Type B pancreatic cell (in vitro differentiated cells): ENCODE data around the gene CHST15. TPM values are rescaled to one million over a fixed set of nuclear protein-coding genes. Genes with fewer than 3 reads are reported as not detected.
A peak's percentile ranks its signal among the peaks of the same experiment; 100 is the strongest.

Experiments
- DNase-seq: peaks from one replicate; pipeline ENCODE4 v3.0.0; 2021; ENCODE audit warnings: mixed read lengths; ENCODE audit not compliant: unreplicated experiment; ENCODE audit errors: extremely low spot score
- H3K27ac Mint-ChIP-seq: 2 replicates; pipeline ENCODE4 v1.8.0; 2021; ENCODE audit warnings: mild to moderate bottlenecking, mixed read lengths
- H3K27me3 Mint-ChIP-seq: 2 replicates; pipeline ENCODE4 v1.8.0; 2021; ENCODE audit warnings: mixed read lengths
- H3K36me3 Mint-ChIP-seq: 2 replicates; pipeline ENCODE4 v1.8.0; 2021; ENCODE audit warnings: mixed read lengths
- H3K4me1 Mint-ChIP-seq: one replicate; pipeline ENCODE4 v1.8.0; 2021; ENCODE audit warnings: mixed read lengths; ENCODE audit not compliant: unreplicated experiment
- H3K4me3 Mint-ChIP-seq: 2 replicates; pipeline ENCODE4 v1.8.0; 2021; ENCODE audit warnings: mild to moderate bottlenecking, mixed read lengths
- H3K9me3 Mint-ChIP-seq: 2 replicates; pipeline ENCODE4 v1.8.0; 2021; ENCODE audit warnings: mixed read lengths
- total RNA-seq: library from RNA; stranded (reverse); gene quantifications from 2 replicates; pipeline ENCODE4 v1.2.1, GENCODE V29; 2021; ENCODE audit warnings: low replicate concordance
- TF ChIP-seq, protein P1 (sequence below): fragments of 200-600 bp; sonication (generic); conservative IDR thresholded peaks from 2 replicates; pipeline ENCODE4 v1.5.0; 2021; ENCODE audit warnings: antibody characterized with exemption, mild to moderate bottlenecking

Gene CHST15
- total RNA-seq, 1 donor from 2014 or later: 22.9 TPM

DNA sequence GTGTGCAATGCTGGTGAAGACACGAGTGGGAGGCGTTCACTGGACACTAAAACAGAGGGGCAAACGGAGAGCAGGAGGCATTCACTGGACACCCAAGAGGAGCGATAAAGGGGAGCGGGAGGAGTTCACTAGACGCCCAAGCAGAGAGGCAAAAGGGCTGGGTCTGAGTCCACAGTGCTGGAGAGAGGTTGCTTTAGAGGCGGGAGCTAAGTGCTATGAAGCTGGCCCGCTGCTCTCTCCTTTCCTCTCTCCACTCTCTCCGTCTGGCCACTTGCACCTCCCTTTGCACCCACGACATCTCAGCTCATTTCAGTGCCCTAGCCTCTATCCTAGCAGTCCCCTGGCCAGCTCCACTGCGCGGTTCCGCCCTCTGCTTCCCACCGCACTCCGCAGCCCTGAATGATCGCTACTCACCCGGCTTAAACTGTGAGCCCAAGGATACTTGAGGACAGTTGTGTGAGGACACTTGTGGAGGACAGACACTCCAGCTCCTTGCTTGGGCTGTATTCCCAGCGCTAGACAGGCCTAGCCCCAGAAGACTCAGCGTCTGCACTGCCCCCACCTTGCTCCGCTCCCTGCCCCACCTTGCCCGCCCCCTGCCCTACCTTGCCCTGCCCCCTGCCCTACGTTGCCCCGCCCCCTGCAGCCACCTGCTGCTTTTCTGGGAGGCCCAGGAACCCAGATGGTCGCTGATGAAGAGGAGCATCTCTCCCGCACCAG lies 123.0 kb downstream of the CHST15 start:
- H3K27ac Mint-ChIP-seq: peak overlapping the region; percentile 69
- TF ChIP-seq, protein P1, sequence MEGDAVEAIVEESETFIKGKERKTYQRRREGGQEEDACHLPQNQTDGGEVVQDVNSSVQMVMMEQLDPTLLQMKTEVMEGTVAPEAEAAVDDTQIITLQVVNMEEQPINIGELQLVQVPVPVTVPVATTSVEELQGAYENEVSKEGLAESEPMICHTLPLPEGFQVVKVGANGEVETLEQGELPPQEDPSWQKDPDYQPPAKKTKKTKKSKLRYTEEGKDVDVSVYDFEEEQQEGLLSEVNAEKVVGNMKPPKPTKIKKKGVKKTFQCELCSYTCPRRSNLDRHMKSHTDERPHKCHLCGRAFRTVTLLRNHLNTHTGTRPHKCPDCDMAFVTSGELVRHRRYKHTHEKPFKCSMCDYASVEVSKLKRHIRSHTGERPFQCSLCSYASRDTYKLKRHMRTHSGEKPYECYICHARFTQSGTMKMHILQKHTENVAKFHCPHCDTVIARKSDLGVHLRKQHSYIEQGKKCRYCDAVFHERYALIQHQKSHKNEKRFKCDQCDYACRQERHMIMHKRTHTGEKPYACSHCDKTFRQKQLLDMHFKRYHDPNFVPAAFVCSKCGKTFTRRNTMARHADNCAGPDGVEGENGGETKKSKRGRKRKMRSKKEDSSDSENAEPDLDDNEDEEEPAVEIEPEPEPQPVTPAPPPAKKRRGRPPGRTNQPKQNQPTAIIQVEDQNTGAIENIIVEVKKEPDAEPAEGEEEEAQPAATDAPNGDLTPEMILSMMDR: no peak
- H3K4me1 Mint-ChIP-seq: peaks cover 23% of the 10 kb centered on the region
- DNase-seq: no peak
- H3K36me3 Mint-ChIP-seq: no peaks in the 10 kb centered on the region
- H3K4me3 Mint-ChIP-seq: peak overlapping the region; percentile 73
- no peaks in the 10 kb centered on the region for H3K9me3 Mint-ChIP-seq
- peaks cover 79% of the 10 kb centered on the region for H3K27me3 Mint-ChIP-seq

DNA sequence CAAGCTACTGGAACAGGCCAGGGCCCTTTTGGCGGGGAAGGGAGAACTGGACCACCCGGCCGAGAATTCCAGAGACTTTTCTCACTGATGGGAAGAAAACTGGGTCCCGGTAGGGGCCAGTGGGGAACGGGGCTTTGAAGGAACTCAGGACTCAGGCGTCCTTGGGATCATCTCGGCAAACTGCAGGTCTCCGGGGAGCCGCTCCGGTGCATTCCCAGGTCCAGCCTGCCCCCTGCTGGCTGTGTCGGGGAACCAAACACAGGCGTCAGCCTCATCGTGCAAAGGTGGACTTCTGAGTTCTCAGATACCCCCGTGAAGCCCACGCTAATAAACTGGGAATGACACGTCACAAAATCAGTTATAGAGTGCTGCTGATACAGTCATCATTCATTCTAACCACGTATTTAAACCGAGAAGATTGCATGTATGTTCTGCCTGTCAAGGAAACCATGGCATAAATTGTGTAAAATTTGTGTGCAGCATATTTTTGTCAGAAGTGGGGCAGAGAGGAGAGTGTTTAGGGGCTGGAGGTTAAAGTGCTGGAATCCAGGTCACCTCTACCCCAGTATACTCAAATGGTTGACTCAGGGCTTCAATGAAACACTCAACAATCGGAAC lies 125.7 kb downstream of the CHST15 start:
- TF ChIP-seq, protein P1: peak; percentile 95
- Mint-ChIP-seq H3K9me3 (no peaks in the 10 kb centered on the region), H3K27ac (no peak overlapping the region), H3K4me1 (peaks cover 18% of the 10 kb centered on the region), H3K4me3 (no peak overlapping the region), H3K27me3 (peaks cover 63% of the 10 kb centered on the region), H3K36me3 (no peaks in the 10 kb centered on the region)
- peak; percentile 79 for DNase-seq

DNA sequence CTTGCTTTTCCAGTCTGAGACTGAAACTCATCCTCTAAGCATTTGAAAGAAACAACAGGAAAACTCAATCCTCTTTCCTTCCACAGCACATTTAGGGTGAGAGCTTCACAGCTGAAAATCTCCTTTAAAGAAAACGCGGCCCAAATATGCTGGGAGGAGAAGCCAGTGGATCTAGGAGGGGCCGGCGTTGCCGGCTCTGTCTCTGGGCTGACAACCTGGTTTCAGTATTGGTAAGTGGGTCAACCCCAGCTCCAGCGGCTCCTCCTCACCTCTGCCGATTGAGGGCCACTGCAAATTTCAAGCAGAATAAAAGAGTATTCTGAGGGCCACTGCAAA lies 126.5 kb downstream of the CHST15 start:
- H3K27ac Mint-ChIP-seq: no peak overlapping the region
- TF ChIP-seq, protein P1: no peak
- H3K9me3 Mint-ChIP-seq: no peaks in the 10 kb centered on the region
- H3K4me3 Mint-ChIP-seq: no peak overlapping the region
- DNase-seq: no peak
- H3K4me1 Mint-ChIP-seq: peaks cover 17% of the 10 kb centered on the region
- H3K36me3 Mint-ChIP-seq: no peaks in the 10 kb centered on the region
- H3K27me3 Mint-ChIP-seq: peaks cover 63% of the 10 kb centered on the region

DNA sequence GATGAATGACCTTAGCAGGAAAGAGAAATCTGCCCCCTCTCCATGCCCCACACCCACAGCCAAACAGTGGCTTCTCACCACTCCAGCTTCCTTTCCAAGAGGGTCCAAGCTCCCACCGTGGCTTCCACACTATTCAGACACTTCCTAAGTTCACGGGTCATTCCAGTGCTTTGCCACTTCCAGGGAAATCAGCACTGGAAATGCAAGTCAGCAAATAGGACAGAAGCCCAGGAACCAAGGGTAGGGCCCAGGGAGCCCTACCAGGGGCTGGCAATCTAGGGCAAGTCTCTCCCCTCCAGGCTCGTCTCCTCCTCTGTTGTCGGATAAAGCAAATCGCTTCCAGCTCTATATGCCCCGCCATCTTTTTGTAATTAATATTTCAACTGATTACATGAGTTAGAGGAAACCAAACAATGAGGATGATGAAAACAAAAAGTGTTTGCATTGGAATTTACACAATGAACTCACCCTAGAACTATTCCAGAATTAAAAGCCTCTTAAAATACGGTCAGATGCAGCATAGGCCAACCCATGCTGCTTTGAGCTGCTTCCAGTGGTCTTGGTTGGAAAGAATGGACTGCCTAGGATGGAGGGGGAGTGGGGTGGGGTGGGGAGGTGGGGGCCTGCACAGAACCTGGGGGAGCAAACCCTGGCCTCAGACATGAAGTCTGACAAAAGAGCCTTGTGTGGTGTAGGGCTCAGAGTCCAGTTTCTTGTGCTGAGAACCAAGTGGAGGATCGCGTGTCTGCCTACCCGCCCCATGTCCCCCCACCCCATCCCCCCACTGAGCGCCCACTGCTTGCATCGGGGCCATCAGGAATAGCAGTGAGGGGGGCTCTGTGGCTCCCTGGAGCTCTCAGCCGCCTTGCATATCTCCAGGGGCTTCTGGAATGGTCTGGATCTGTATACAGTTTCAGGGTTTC lies 127.2 kb downstream of the CHST15 start:
- TF ChIP-seq, protein P1: no peak
- H3K27me3 Mint-ChIP-seq: peaks cover 61% of the 10 kb centered on the region
- H3K4me1 Mint-ChIP-seq: peaks cover 11% of the 10 kb centered on the region
- DNase-seq: no peak
- no peak overlapping the region for H3K4me3 Mint-ChIP-seq
- no peak overlapping the region for H3K27ac Mint-ChIP-seq
- no peaks in the 10 kb centered on the region for H3K9me3 Mint-ChIP-seq
- H3K36me3 Mint-ChIP-seq: no peaks in the 10 kb centered on the region

DNA sequence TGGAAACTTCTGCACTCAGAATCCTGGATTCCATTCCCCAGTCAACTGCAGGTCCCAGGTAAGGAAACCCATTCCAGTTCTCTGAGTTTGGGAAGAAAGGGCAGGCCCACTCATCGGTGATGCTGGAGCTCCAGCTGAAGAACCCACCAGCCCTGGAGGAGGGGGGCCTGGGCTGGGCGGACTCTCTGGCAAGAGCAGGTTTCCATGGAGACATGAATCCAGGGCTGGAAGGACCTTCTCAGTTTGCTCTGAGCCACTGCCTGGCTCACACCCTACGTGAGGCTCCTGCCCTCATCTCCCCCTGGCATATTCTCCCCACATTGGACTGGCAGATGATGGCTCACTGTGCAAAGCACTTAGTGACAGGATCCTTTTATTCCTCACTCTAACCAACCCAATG lies 128.4 kb downstream of the CHST15 start:
- no peak for DNase-seq
- TF ChIP-seq, protein P1: no peak
- Mint-ChIP-seq H3K4me3 (no peak overlapping the region), H3K36me3 (no peaks in the 10 kb centered on the region), H3K27me3 (peaks cover 48% of the 10 kb centered on the region), H3K9me3 (no peaks in the 10 kb centered on the region), H3K27ac (no peak overlapping the region), H3K4me1 (peaks cover 6% of the 10 kb centered on the region)
